ENCODE data around the gene PTGES3L. TPM values are rescaled to one million over a fixed set of nuclear protein-coding genes. Genes with fewer than 3 reads are reported as not detected.
"Not testable (repeated sequence)": the region's sequence is repeated elsewhere in the genome, so short reads cannot be mapped to it uniquely, and the experiment has no call there.

Gene PTGES3L
- polyA plus RNA-seq, 3 donors from 2014 or later = not detected

DNA sequence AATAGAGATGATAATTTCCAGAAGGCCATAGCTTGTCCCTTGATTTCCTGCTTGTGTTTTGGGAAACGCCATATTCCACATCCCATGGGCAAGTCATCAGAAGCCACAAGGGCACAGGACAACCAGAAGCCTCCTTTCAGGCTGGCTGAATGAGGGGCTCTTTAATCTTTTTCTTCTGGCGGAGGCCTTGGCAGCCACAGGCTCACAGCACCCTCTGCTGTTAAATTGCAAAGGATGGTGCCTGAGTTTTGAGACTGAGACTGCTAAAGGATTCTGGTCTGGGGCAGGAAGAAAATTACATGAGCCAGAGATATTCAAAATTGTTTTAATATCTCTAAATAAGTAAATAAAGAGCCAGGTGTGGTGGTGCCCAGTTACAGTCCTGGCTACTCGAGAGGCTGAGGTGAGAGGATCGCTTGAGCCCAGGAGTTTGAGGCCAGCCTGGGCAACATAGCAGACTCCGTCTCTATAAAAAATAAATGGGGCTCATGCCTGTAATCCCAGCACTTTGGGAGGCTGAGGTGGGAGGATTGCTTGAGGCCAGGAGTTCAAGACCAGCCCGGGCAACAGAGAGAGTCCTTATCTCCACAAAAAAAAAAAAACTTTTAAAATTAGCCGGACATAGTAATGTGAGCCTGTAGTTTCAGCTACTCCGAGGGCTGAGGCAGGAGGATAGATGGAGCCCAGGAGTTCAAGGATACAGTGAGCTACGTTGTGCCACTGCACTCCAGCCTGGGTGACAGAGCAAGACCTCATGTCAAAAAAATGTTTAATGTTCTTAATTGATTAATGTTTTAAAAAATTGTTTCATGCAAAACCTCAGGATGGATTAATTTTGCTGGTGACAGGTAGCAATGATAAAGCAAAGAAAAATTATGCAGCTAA, 41.9 kb downstream of the PTGES3L start:
- Mint-ChIP-seq H3K27ac (no peak overlapping the region), H3K27me3 (ENCODE audit: low read depth in 3 of 3) (peaks cover 0 to 8% (median 1%) of the 10 kb centered on the region in 3 donors), H3K36me3 (no peaks in the 10 kb centered on the region), H3K4me1 (no peaks in the 10 kb centered on the region), H3K9me3 (no peaks in the 10 kb centered on the region), H3K4me3 (no peak overlapping the region)
- peak in 1 of 3 donors; percentile 5 for DNase-seq

- H3K4me1 Mint-ChIP-seq = no peaks in the 10 kb centered on the region
- H3K9me3 Mint-ChIP-seq = no peaks in the 10 kb centered on the region
- H3K27ac Mint-ChIP-seq = no peak overlapping the region
- no peaks in the 10 kb centered on the region for H3K36me3 Mint-ChIP-seq
- no peak overlapping the region for H3K4me3 Mint-ChIP-seq
- H3K27me3 Mint-ChIP-seq (ENCODE audit: low read depth in 3 of 3) = peaks cover 0 to 4% (median 1%) of the 10 kb centered on the region in 3 donors
- no peak for DNase-seq
These were observed 50.4 kb downstream of the PTGES3L start for GRCh38 chr17:42929497-42929844.

DNA sequence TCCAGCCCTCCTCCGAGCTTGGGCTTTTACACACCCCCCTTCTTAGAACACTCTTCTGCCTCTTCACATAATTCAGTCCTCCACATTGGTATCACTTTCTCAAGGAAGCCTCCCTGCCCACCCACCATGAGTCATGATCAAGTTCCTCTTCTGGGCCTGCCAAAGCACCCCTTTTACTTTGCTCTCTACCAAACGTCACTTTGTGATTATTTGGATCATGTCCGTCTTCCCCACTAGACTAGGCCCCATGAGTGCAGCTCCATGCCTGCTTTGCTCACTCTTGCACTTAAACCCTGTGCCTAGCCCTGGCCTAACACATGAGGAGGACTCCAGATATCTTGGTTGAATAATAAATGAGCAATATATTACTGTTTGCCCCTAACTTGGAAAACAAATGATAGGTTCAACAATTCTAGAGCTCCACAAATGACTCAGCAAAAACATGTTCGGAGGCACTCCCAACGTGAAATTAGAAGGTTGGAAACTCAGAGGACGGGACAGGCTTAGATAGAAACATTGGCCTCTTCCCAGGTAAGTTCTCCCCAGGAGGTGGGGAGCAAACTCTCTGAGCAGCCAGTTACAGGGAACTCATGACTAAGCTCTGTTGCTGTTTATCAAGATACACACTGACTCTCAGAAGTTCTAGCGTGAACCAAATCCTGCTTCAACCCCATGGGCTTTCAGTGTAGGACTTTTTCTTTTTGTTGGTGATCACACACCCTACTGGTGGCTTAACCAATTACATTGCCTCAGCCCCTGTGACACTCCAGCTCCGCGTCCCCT, 51.0 kb downstream of the PTGES3L start:
- Mint-ChIP-seq H3K4me3 (no peak overlapping the region), H3K27me3 (ENCODE audit: low read depth in 3 of 3) (peaks cover 0 to 1% (median 0%) of the 10 kb centered on the region in 3 donors), H3K36me3 (no peaks in the 10 kb centered on the region), H3K9me3 (no peaks in the 10 kb centered on the region), H3K27ac (peak overlapping the region in 1 of 6 donors; percentile 79), H3K4me1 (no peaks in the 10 kb centered on the region)
- no peak for DNase-seq

DNA sequence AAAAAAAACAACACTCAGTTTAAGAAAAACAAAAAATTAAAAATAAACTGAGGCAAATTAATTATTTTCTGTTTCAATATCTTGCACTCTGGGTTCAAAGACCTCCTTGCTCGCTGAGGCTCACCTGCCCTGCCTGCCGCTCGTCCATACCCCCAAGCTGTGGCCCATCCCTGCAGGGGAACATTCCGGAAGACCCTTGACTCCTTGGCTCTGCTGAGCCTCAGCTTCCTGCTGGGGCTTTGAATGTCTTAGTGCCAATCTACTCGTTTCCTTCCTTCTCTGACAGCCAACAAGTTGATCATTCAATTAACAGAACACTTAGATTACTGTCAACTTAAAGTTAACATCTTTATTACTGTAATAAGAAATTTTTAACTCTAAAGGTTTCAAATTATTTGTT, 55.0 kb downstream of the PTGES3L start:
- Mint-ChIP-seq H3K4me1 (no peaks in the 10 kb centered on the region), H3K27ac (no peak overlapping the region), H3K9me3 (no peaks in the 10 kb centered on the region), H3K4me3 (no peak overlapping the region), H3K27me3 (ENCODE audit: low read depth in 3 of 3) (peaks cover 0 to 6% (median 1%) of the 10 kb centered on the region in 3 donors), H3K36me3 (no peaks in the 10 kb centered on the region)
- no peak for DNase-seq

DNA sequence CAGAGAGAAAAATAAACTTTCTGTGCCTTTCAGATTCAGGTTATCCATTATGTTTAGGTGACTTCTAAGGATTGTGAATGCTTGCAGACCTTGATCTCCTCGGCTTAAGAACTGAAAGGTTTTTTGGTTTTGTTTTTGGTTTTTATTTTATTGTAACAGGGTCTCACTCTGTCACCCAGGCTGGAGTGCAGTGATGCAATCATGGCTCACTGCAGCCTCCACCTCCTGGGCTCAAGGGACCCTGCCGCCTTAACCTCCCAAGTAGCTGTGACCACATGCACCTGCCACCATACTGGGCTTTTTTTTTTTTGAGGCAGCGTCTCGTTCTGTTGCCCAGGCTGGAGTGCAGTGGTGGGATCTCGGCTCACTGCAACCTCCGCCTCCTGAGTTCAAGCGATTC, 56.4 kb downstream of the PTGES3L start:
- not testable (repeated sequence) for H3K27ac Mint-ChIP-seq; H3K4me3 Mint-ChIP-seq; H3K4me1 Mint-ChIP-seq; H3K36me3 Mint-ChIP-seq; DNase-seq; H3K9me3 Mint-ChIP-seq; H3K27me3 Mint-ChIP-seq (ENCODE audit: low read depth in 3 of 3)

DNA sequence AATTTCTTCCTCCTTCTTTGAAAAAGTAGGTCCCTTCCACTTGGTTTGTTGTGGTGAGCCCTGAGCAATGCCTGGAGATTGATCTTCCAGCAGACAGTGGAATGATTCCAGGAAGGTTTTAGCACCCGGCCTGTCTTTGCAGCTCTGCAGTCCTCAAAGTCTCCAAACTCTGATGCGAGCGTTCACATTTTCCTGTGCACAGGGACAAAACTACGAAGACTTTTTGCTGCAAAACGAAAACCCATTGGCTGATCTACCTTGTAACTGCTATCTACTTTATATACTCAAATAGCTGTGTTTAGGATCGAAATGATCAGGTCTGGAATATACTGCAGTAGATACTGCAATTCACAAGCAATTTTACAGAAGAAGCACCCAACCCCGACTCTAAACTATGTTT, 57.6 kb downstream of the PTGES3L start:
- peaks cover 1 to 6% (median 2%) of the 10 kb centered on the region in 3 donors for H3K27me3 Mint-ChIP-seq (ENCODE audit: low read depth in 3 of 3)

GRCh38 chr17:42920922-42921321, 59.0 kb downstream of the PTGES3L start:
- no peaks in the 10 kb centered on the region for H3K4me1 Mint-ChIP-seq

More for the DNA sequence above, 57.6 kb downstream of the PTGES3L start:
- DNase-seq = no peak
- Mint-ChIP-seq H3K36me3 (no peaks in the 10 kb centered on the region), H3K4me3 (no peak overlapping the region), H3K9me3 (no peaks in the 10 kb centered on the region), H3K4me1 (no peaks in the 10 kb centered on the region), H3K27ac (no peak overlapping the region)

DNA sequence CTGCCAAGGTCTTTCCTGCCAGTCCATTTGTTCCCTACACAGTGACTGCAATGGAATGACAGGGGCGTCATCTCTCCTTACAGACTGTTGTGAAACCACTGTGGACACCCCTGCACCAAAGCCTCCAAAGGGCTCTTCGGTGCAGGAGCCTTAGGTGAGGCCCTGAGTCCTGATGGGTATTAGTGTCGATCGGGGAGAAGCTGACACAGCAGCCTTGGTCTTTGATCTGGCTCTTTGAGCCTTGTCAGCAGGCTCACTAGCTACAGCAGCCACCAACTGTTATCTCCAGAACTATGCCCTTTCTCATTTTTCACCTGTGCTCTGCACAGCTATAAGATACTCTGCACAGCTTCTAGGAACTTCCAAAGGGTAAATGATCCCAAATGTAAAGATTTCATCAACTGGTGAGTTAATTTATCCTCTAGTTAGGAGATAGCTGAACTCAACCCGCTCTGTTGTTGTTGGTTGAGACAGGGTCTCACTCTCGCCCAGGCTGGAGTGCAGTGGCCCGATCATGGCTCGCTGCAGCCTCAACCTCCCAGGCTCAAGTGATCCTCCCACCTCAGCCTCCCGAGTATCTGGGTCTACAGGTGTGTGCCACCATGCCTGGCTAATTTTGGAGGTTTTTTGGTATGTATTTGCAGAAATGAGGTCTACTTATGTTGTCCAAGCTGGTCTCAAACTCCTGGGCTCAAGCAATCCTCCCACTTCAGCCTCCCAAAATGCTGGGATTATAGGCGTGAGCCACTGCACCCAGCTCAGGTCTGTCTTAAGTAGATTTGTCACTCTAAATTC, 59.6 kb downstream of the PTGES3L start:
- peaks cover 1 to 4% (median 4%) of the 10 kb centered on the region in 3 donors for H3K27me3 Mint-ChIP-seq (ENCODE audit: low read depth in 3 of 3)
- no peaks in the 10 kb centered on the region for H3K36me3 Mint-ChIP-seq
- no peak for DNase-seq
- no peak overlapping the region for H3K4me3 Mint-ChIP-seq
- H3K27ac Mint-ChIP-seq = no peak overlapping the region
- H3K4me1 Mint-ChIP-seq = no peaks in the 10 kb centered on the region
- H3K9me3 Mint-ChIP-seq = no peaks in the 10 kb centered on the region

More at GRCh38 chr17:42920922-42921321, 59.0 kb downstream of the PTGES3L start:
- H3K9me3 Mint-ChIP-seq = no peaks in the 10 kb centered on the region
- no peaks in the 10 kb centered on the region for H3K36me3 Mint-ChIP-seq
- H3K4me3 Mint-ChIP-seq = no peak overlapping the region
- peaks cover 1 to 4% (median 4%) of the 10 kb centered on the region in 3 donors for H3K27me3 Mint-ChIP-seq (ENCODE audit: low read depth in 3 of 3)
- no peak overlapping the region for H3K27ac Mint-ChIP-seq
- no peak for DNase-seq

- not testable (repeated sequence) for H3K27ac Mint-ChIP-seq; H3K4me1 Mint-ChIP-seq; H3K36me3 Mint-ChIP-seq; DNase-seq; H3K4me3 Mint-ChIP-seq; H3K27me3 Mint-ChIP-seq (ENCODE audit: low read depth in 3 of 3); H3K9me3 Mint-ChIP-seq
These were observed 60.3 kb downstream of the PTGES3L start for GRCh38 chr17:42919522-42920077.

DNA sequence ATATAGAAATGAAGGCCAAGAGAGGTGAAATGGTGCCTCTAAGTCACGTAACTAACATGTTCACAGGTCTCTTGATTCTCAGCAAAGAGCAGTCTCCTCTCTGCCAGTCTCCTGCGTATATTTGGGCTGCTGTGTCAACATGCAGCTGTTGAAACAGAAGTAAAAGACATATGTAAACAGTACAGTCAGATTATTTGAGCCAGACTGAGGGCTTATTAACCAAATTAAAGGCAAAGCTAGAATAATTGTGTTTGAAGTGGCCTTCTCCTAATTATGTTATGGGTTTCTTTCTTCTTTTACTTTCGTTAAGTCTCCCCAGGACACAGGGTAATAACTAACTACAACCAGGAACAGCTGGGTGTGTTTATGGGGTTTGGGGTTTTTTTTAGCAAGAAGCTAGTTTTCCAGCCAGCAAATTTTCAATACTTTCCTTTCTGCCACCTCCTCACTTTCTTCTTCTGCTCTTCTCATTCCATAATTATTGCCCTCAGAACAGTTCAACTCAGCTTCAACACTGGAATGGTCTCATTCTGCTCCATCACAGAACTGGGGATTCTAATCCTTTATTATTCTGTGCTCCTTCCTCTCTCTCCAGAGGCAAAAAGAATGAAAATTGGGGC, 60.9 kb downstream of the PTGES3L start:
- no peak overlapping the region for H3K27ac Mint-ChIP-seq
- H3K27me3 Mint-ChIP-seq (ENCODE audit: low read depth in 3 of 3) = peaks cover 1 to 4% (median 4%) of the 10 kb centered on the region in 3 donors
- H3K9me3 Mint-ChIP-seq = no peaks in the 10 kb centered on the region

More for the DNA sequence above, 60.9 kb downstream of the PTGES3L start:
- DNase-seq = no peak
- no peaks in the 10 kb centered on the region for H3K36me3 Mint-ChIP-seq
- no peaks in the 10 kb centered on the region for H3K4me1 Mint-ChIP-seq
- no peak overlapping the region for H3K4me3 Mint-ChIP-seq
